Measurements from ENCODE around the gene PPP1R3C.

DNA sequence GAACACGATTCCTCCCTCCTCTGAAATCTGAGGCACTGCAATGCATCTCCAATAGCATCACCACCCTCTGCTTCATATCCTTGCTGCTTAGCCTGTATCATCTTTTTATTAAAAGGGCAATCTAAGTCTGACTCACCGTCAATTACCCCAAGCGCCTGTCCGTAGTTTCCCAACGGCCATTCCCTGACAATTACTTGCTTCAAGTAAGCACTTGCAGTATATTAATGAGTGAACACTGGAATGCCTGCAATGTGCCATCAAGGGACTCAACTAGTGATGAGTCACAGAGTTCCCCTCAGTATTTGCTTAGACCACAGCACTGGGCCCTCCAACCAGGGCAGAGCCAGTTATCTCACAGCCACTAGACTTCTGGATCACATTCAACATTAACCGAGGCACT lies 19.5 kb upstream of the PPP1R3C start:
- TF ChIP-seq, protein P1, sequence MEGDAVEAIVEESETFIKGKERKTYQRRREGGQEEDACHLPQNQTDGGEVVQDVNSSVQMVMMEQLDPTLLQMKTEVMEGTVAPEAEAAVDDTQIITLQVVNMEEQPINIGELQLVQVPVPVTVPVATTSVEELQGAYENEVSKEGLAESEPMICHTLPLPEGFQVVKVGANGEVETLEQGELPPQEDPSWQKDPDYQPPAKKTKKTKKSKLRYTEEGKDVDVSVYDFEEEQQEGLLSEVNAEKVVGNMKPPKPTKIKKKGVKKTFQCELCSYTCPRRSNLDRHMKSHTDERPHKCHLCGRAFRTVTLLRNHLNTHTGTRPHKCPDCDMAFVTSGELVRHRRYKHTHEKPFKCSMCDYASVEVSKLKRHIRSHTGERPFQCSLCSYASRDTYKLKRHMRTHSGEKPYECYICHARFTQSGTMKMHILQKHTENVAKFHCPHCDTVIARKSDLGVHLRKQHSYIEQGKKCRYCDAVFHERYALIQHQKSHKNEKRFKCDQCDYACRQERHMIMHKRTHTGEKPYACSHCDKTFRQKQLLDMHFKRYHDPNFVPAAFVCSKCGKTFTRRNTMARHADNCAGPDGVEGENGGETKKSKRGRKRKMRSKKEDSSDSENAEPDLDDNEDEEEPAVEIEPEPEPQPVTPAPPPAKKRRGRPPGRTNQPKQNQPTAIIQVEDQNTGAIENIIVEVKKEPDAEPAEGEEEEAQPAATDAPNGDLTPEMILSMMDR (IDR thresholded peaks at IDR 0.05; ENCODE audit: insufficient read depth, low read depth, low read length): no peak
- no peak for TF ChIP-seq EZH2 (IDR thresholded peaks at IDR 0.05; ENCODE audit: insufficient read depth, low read length)
